Mesenchymal stem cell (in vitro differentiated cells and primary cell): ENCODE data around the gene SUCLA2.

Source experiments
- DNase-seq: peaks from one replicate; pipeline ENCODE4 v3.0.0-alpha.2; 2013
- H2AFZ ChIP-seq: one replicate; pipeline ENCODE4 v1.6.1; 2013; ENCODE audit warnings: low read depth, mild to moderate bottlenecking, control low read depth, inconsistent platforms, low read length, moderate library complexity
- H2AK5ac ChIP-seq: 2 replicates; pipeline ENCODE4 v1.6.1; 2013; ENCODE audit warnings: low read length, moderate library complexity, mild to moderate bottlenecking, inconsistent platforms; ENCODE audit not compliant: severe bottlenecking
- H2BK120ac ChIP-seq: one replicate; pipeline ENCODE4 v1.6.1; 2013; ENCODE audit warnings: low read depth, mild to moderate bottlenecking, inconsistent platforms, low read length, moderate library complexity
- H2BK12ac ChIP-seq, 2 experiments: one replicate each; pipeline ENCODE4 v1.6.1; 2013; ENCODE audit warnings: inconsistent platforms in 2 of 2, low read length in 2 of 2, mild to moderate bottlenecking in 2 of 2, moderate library complexity in 2 of 2, control low read depth in 1 of 2
- H2BK15ac ChIP-seq: one replicate; pipeline ENCODE4 v1.6.1; 2013; ENCODE audit warnings: mild to moderate bottlenecking, low read depth, inconsistent platforms; ENCODE audit not compliant: poor library complexity, severe bottlenecking
- H2BK5ac ChIP-seq: 2 replicates; pipeline ENCODE4 v1.6.1; 2013; ENCODE audit warnings: low read depth, mild to moderate bottlenecking, low read length, control low read depth, inconsistent platforms; ENCODE audit not compliant: poor library complexity, severe bottlenecking
- H3K14ac ChIP-seq, 2 experiments: one replicate each; pipeline ENCODE4 v1.6.1; 2013; ENCODE audit warnings: inconsistent platforms in 2 of 2, low read length in 2 of 2, control low read depth in 1 of 2, mild to moderate bottlenecking in 1 of 2, moderate library complexity in 1 of 2
- H3K18ac ChIP-seq, 2 experiments: one replicate each; pipeline ENCODE4 v1.6.1; 2013; ENCODE audit warnings: inconsistent platforms in 2 of 2, low read length in 2 of 2, control low read depth in 1 of 2, low read depth in 1 of 2, mild to moderate bottlenecking in 1 of 2
- H3K23ac ChIP-seq, 2 experiments: one replicate each; pipeline ENCODE4 v1.6.1; 2013; ENCODE audit warnings: inconsistent platforms in 2 of 2, low read length in 2 of 2, mild to moderate bottlenecking in 2 of 2, moderate library complexity in 2 of 2, control low read depth in 1 of 2
- H3K27ac ChIP-seq: 2 replicates; pipeline ENCODE4 v1.5.1; 2013; ENCODE audit warnings: mild to moderate bottlenecking, moderate library complexity, low read length, control low read depth, inconsistent platforms; ENCODE audit not compliant: poor library complexity, severe bottlenecking
- H3K27me3 ChIP-seq, 2 experiments: 2 replicates each; pipeline versions ENCODE4 v1.6.1 to v1.7.0; 2013; ENCODE audit warnings: low read length in 2 of 2, mild to moderate bottlenecking in 2 of 2, moderate library complexity in 2 of 2, control low read depth in 1 of 2, inconsistent platforms in 1 of 2; ENCODE audit not compliant: control insufficient read depth in 1 of 2, insufficient read depth in 1 of 2
- H3K36me3 ChIP-seq, 2 experiments: 2 replicates each; pipeline versions ENCODE4 v1.6.1 to v1.7.0; 2013; ENCODE audit warnings: low read length in 2 of 2, control low read depth in 1 of 2, inconsistent platforms in 1 of 2, low read depth in 1 of 2, mild to moderate bottlenecking in 1 of 2; ENCODE audit not compliant: insufficient read depth in 2 of 2, control insufficient read depth in 1 of 2
- H3K4ac ChIP-seq, 2 experiments: one replicate each; pipeline ENCODE4 v1.6.1; 2013; ENCODE audit warnings: inconsistent platforms in 2 of 2, low read length in 2 of 2, mild to moderate bottlenecking in 2 of 2, moderate library complexity in 2 of 2, control low read depth in 1 of 2, low read depth in 1 of 2
- H3K4me1 ChIP-seq: 2 replicates; pipeline ENCODE4 v1.6.1; 2013; ENCODE audit warnings: low read depth, low read length, control low read depth; ENCODE audit not compliant: control insufficient read depth, insufficient read depth
- H3K4me2 ChIP-seq: 2 replicates; pipeline ENCODE4 v1.6.1; 2013; ENCODE audit warnings: low read length, mild to moderate bottlenecking, inconsistent platforms; ENCODE audit not compliant: poor library complexity, severe bottlenecking
- H3K4me3 ChIP-seq, 2 experiments: 2 replicates each; pipeline versions ENCODE4 v1.5.1 to v1.7.0; 2013; ENCODE audit warnings: low read length in 2 of 2, mild to moderate bottlenecking in 2 of 2, control low read depth in 1 of 2, low read depth in 1 of 2; ENCODE audit not compliant: insufficient read depth in 1 of 2
- H3K79me1 ChIP-seq: replicated peaks from 2 replicates; pipeline ENCODE4 v1.6.1; 2013; ENCODE audit warnings: mild to moderate bottlenecking, control low read depth, low read length, inconsistent platforms; ENCODE audit not compliant: poor library complexity, severe bottlenecking
- H3K9ac ChIP-seq: 2 replicates; pipeline ENCODE4 v1.7.0; 2013; ENCODE audit warnings: mild to moderate bottlenecking, low read length, moderate library complexity
- H3K9me3 ChIP-seq: 2 replicates; pipeline ENCODE4 v1.7.0; 2013; ENCODE audit warnings: mild to moderate bottlenecking, low read length; ENCODE audit not compliant: control insufficient read depth
- H4K8ac ChIP-seq: one replicate; pipeline ENCODE4 v1.6.1; 2013; ENCODE audit warnings: inconsistent platforms, mild to moderate bottlenecking, low read length, moderate library complexity
- H4K91ac ChIP-seq: one replicate; pipeline ENCODE4 v1.6.1; 2013; ENCODE audit warnings: mild to moderate bottlenecking, low read length, inconsistent platforms
- WGBS: methylation state at CpG from one replicate; pipeline ENCODE4 v1.1.7; 2013; ENCODE audit warnings: mixed read lengths; 5-methylcytosine and 5-hydroxymethylcytosine counted together

Gene SUCLA2

GRCh38 chr13:48029859-48030258 lies 28.8 kb upstream of the SUCLA2 start:
- Histone ChIP-seq H4K91ac (no peak overlapping the region), H3K14ac (no peak overlapping the region), H3K4me3 (no peak overlapping the region), H3K23ac (no peak overlapping the region), H3K9ac (no peak overlapping the region), H2BK15ac (no peak overlapping the region), H3K36me3 (no peaks in the 10 kb centered on the region), H4K8ac (no peak overlapping the region), H2AK5ac (no peak overlapping the region), H3K9me3 (peaks cover 14% of the 10 kb centered on the region), H3K27me3 (no peaks in the 10 kb centered on the region), H3K18ac (no peak overlapping the region), H2BK120ac (no peak overlapping the region), H3K4me2 (no peak overlapping the region), H2AFZ (no peak overlapping the region), H3K4ac (no peak overlapping the region), H3K79me1 (peaks cover 15% of the 10 kb centered on the region), H2BK12ac (no peak overlapping the region), H2BK5ac (no peak overlapping the region), H3K4me1 (no peaks in the 10 kb centered on the region), H3K27ac (no peak overlapping the region)
- WGBS = 100% methylated on average over 1 of the region's 2 CpGs
- DNase-seq = no peak

- H3K79me1 ChIP-seq = peaks cover 12% of the 10 kb centered on the region
- no peak for DNase-seq
- H3K27ac ChIP-seq = no peak overlapping the region
- peaks cover 14% of the 10 kb centered on the region for H3K9me3 ChIP-seq
- H4K91ac ChIP-seq = no peak overlapping the region
- H3K4me3 ChIP-seq = no peak overlapping the region
- H3K4ac ChIP-seq = no peak overlapping the region
- H3K18ac ChIP-seq = no peak overlapping the region
- no peak overlapping the region for H3K9ac ChIP-seq
- H2AK5ac ChIP-seq = no peak overlapping the region
- no peak overlapping the region for H2BK15ac ChIP-seq
- no peak overlapping the region for H3K23ac ChIP-seq
- H4K8ac ChIP-seq = no peak overlapping the region
- no peaks in the 10 kb centered on the region for H3K36me3 ChIP-seq
- H3K27me3 ChIP-seq = no peaks in the 10 kb centered on the region
- H2BK5ac ChIP-seq = no peak overlapping the region
- H2AFZ ChIP-seq = no peak overlapping the region
- no peak overlapping the region for H3K4me2 ChIP-seq
- H3K14ac ChIP-seq = no peak overlapping the region
- H2BK120ac ChIP-seq = no peak overlapping the region
- H3K4me1 ChIP-seq = no peaks in the 10 kb centered on the region
- H2BK12ac ChIP-seq = no peak overlapping the region
Observed at GRCh38 chr13:48028066-48028465, 27.0 kb upstream of the SUCLA2 start.

GRCh38 chr13:48019796-48020195 lies 18.7 kb upstream of the SUCLA2 start:
- H2BK15ac ChIP-seq = no peak overlapping the region
- no peak overlapping the region for H4K8ac ChIP-seq
- H2AK5ac ChIP-seq = no peak overlapping the region

GRCh38 chr13:48018637-48019036 lies 17.6 kb upstream of the SUCLA2 start:
- Histone ChIP-seq H3K4me1 (no peaks in the 10 kb centered on the region), H3K23ac (no peak overlapping the region), H4K8ac (no peak overlapping the region), H4K91ac (no peak overlapping the region), H3K9ac (no peak overlapping the region), H2AFZ (no peak overlapping the region), H3K4ac (no peak overlapping the region), H3K79me1 (peaks cover 4% of the 10 kb centered on the region), H2AK5ac (no peak overlapping the region), H3K27ac (no peak overlapping the region), H3K36me3 (no peaks in the 10 kb centered on the region), H3K9me3 (no peaks in the 10 kb centered on the region), H3K4me2 (no peak overlapping the region), H2BK15ac (no peak overlapping the region), H3K4me3 (no peak overlapping the region), H2BK12ac (no peak overlapping the region), H2BK5ac (no peak overlapping the region), H2BK120ac (no peak overlapping the region), H3K27me3 (no peaks in the 10 kb centered on the region), H3K14ac (no peak overlapping the region), H3K18ac (no peak overlapping the region)
- WGBS = no CpG with 5 or more reads among the region's 2 CpGs
- no peak for DNase-seq

More at GRCh38 chr13:48019796-48020195, 18.7 kb upstream of the SUCLA2 start:
- no peak overlapping the region for H2BK12ac ChIP-seq
- H3K4me3 ChIP-seq = no peak overlapping the region
- no peaks in the 10 kb centered on the region for H3K4me1 ChIP-seq
- H3K79me1 ChIP-seq = peaks cover 2% of the 10 kb centered on the region
- no peak overlapping the region for H4K91ac ChIP-seq
- H3K9ac ChIP-seq = no peak overlapping the region
- no peaks in the 10 kb centered on the region for H3K36me3 ChIP-seq
- H3K27ac ChIP-seq = no peak overlapping the region
- no peak overlapping the region for H2BK120ac ChIP-seq
- 90% methylated on average over 1 of the region's 1 CpG for WGBS
- no peak overlapping the region for H3K4ac ChIP-seq
- no peak overlapping the region for H2BK5ac ChIP-seq
- no peak overlapping the region for H2AFZ ChIP-seq
- DNase-seq = no peak
- H3K27me3 ChIP-seq = no peaks in the 10 kb centered on the region
- no peak overlapping the region for H3K23ac ChIP-seq
- H3K9me3 ChIP-seq = no peaks in the 10 kb centered on the region
- no peak overlapping the region for H3K4me2 ChIP-seq
- no peak overlapping the region for H3K14ac ChIP-seq
- H3K18ac ChIP-seq = no peak overlapping the region
